GM19463 (cell line): ENCODE data around the gene RABGAP1L.
A peak's percentile ranks its signal among the peaks of the same experiment; 100 is the strongest.
"Not testable (repeated sequence)": the region's sequence is repeated elsewhere in the genome, so short reads cannot be mapped to it uniquely, and the experiment has no call there.

ENCODE experiments used
- ATAC-seq: cut with Tn5 transposase; IDR thresholded peaks from one replicate; pipeline ENCODE4 v1.9.1; 2021; ENCODE audit warnings: mild to moderate bottlenecking, moderate library complexity; ENCODE audit not compliant: unreplicated experiment

RABGAP1L gene

GRCh38 chr1:174789399-174789798, 630.1 kb downstream of the RABGAP1L start:
- ATAC-seq = peak; percentile 76

- no peak for ATAC-seq
Measured at GRCh38 chr1:174791863-174792262, 632.5 kb downstream of the RABGAP1L start.

GRCh38 chr1:174794861-174795260, 635.5 kb downstream of the RABGAP1L start:
- no peak for ATAC-seq

GRCh38 chr1:174795806-174796205, 636.5 kb downstream of the RABGAP1L start:
- ATAC-seq = no peak

GRCh38 chr1:174797398-174797797, 638.1 kb downstream of the RABGAP1L start:
- no peak for ATAC-seq

- no peak for ATAC-seq
Measured at GRCh38 chr1:174799136-174799479, 639.8 kb downstream of the RABGAP1L start.

GRCh38 chr1:174800216-174800851, 641.0 kb downstream of the RABGAP1L start:
- ATAC-seq = no peak

GRCh38 chr1:174800876-174801275, 641.6 kb downstream of the RABGAP1L start:
- no peak for ATAC-seq

- ATAC-seq = no peak
Measured at GRCh38 chr1:174809755-174810280, 650.5 kb downstream of the RABGAP1L start.

GRCh38 chr1:174812016-174812415, 652.7 kb downstream of the RABGAP1L start:
- ATAC-seq = no peak

GRCh38 chr1:174812656-174813055, 653.3 kb downstream of the RABGAP1L start:
- no peak for ATAC-seq

- ATAC-seq = peak; percentile 36
Measured at GRCh38 chr1:174815036-174815435, 655.7 kb downstream of the RABGAP1L start.

GRCh38 chr1:174815474-174815908, 656.2 kb downstream of the RABGAP1L start:
- ATAC-seq = peak; percentile 47

- not testable (repeated sequence) for ATAC-seq
Measured at GRCh38 chr1:174816621-174817020, 657.3 kb downstream of the RABGAP1L start.

- peak; percentile 59 for ATAC-seq
Measured at GRCh38 chr1:174818014-174818616, 658.8 kb downstream of the RABGAP1L start.

- ATAC-seq = no peak
Measured at GRCh38 chr1:174818951-174819350, 659.6 kb downstream of the RABGAP1L start.

- ATAC-seq = no peak
Measured at GRCh38 chr1:174819596-174819995, 660.3 kb downstream of the RABGAP1L start.

GRCh38 chr1:174825127-174825526, 665.8 kb downstream of the RABGAP1L start:
- no peak for ATAC-seq

GRCh38 chr1:174825806-174826205, 666.5 kb downstream of the RABGAP1L start:
- no peak for ATAC-seq

- ATAC-seq = no peak
Measured at GRCh38 chr1:174828264-174828663, 668.9 kb downstream of the RABGAP1L start.

GRCh38 chr1:174829990-174830389, 670.7 kb downstream of the RABGAP1L start:
- ATAC-seq = no peak

GRCh38 chr1:174836543-174836942, 677.2 kb downstream of the RABGAP1L start:
- no peak for ATAC-seq
